Erythroblast (primary cell): Measurements from ENCODE around the gene SLC7A14.

Experiments
- DNase-seq, 2 experiments: peaks; one replicate each; lab custom pipeline; 2025; lab: John Stamatoyannopoulos, UW
- GATA1 ChIP-seq: IDR thresholded peaks from 2 replicates; pipeline ENCODE4 v1.6.1; 2011; ENCODE audit warnings: low read depth, mild to moderate bottlenecking, control low read depth, low read length, moderate library complexity
- POLR2A ChIP-seq: IDR thresholded peaks from 2 replicates; pipeline ENCODE4 v1.6.1; 2011; ENCODE audit warnings: mild to moderate bottlenecking, low read length

The SLC7A14 gene

GRCh38 chr3:170496026-170496867 lies 89.6 kb downstream of the SLC7A14 start:
- TF ChIP-seq POLR2A (no peak), GATA1 (no peak)
- no peak for DNase-seq

- TF ChIP-seq GATA1 (no peak), POLR2A (no peak)
- DNase-seq = no peak
These were observed 91.1 kb downstream of the SLC7A14 start for GRCh38 chr3:170494766-170495165.

GRCh38 chr3:170493712-170494182 lies 92.1 kb downstream of the SLC7A14 start:
- TF ChIP-seq POLR2A = no peak
- TF ChIP-seq GATA1 = no peak
- DNase-seq = no peak

GRCh38 chr3:170491901-170492300 lies 94.0 kb downstream of the SLC7A14 start:
- DNase-seq = no peak
- TF ChIP-seq POLR2A (no peak), GATA1 (no peak)

GRCh38 chr3:170490828-170491560 lies 94.9 kb downstream of the SLC7A14 start:
- TF ChIP-seq POLR2A (no peak), GATA1 (no peak)
- no peak for DNase-seq

GRCh38 chr3:170488802-170489201 lies 97.1 kb downstream of the SLC7A14 start:
- DNase-seq = no peak
- no peak for TF ChIP-seq GATA1
- no peak for TF ChIP-seq POLR2A

GRCh38 chr3:170487031-170487430 lies 98.8 kb downstream of the SLC7A14 start:
- no peak for TF ChIP-seq POLR2A
- TF ChIP-seq GATA1 = no peak
- DNase-seq = no peak

GRCh38 chr3:170486398-170486797 lies 99.5 kb downstream of the SLC7A14 start:
- no peak for DNase-seq
- TF ChIP-seq GATA1 (no peak), POLR2A (no peak)

GRCh38 chr3:170485696-170486095 lies 100.2 kb downstream of the SLC7A14 start:
- TF ChIP-seq POLR2A (no peak), GATA1 (no peak)

GRCh38 chr3:170485294-170485693 lies 100.6 kb downstream of the SLC7A14 start:
- TF ChIP-seq POLR2A = no peak
- no peak for TF ChIP-seq GATA1
- DNase-seq = no peak

More at GRCh38 chr3:170485696-170486095, 100.2 kb downstream of the SLC7A14 start:
- no peak for DNase-seq

- no peak for DNase-seq
- no peak for TF ChIP-seq POLR2A
These were observed 101.0 kb downstream of the SLC7A14 start for GRCh38 chr3:170484869-170485268.

- no peak for TF ChIP-seq GATA1
- TF ChIP-seq POLR2A = no peak
- peak; percentile 8 to 10 for DNase-seq
These were observed 102.2 kb downstream of the SLC7A14 start for GRCh38 chr3:170483485-170484262.

GRCh38 chr3:170482199-170482598 lies 103.7 kb downstream of the SLC7A14 start:
- TF ChIP-seq POLR2A (no peak), GATA1 (no peak)
- DNase-seq = no peak
